Mesothelial cell of epicardium (in vitro differentiated cells): Measurements from ENCODE around the gene CEACAM7. TPM values are rescaled to one million over a fixed set of nuclear protein-coding genes. Genes with fewer than 3 reads are reported as not detected.

Source experiments
- DNase-seq, 2 experiments: peaks; one replicate each; pipeline ENCODE4 v3.0.0; 2021; ENCODE audit warnings: low spot score in 2 of 2; ENCODE audit not compliant: unreplicated experiment in 2 of 2
- H3K27ac Mint-ChIP-seq: 2 replicates; pipeline ENCODE4 v1.8.0; 2021; ENCODE audit warnings: mixed read lengths
- H3K27me3 Mint-ChIP-seq: 2 replicates; pipeline ENCODE4 v1.8.0; 2021; ENCODE audit warnings: low read depth, mixed read lengths
- H3K36me3 Mint-ChIP-seq: 2 replicates; pipeline ENCODE4 v1.8.0; 2021; ENCODE audit warnings: mixed read lengths
- H3K4me1 Mint-ChIP-seq: 2 replicates; pipeline ENCODE4 v1.8.0; 2021; ENCODE audit warnings: mixed read lengths
- H3K4me3 Mint-ChIP-seq: 2 replicates; pipeline ENCODE4 v1.8.0; 2021; ENCODE audit warnings: mild to moderate bottlenecking, moderate library complexity, mixed read lengths
- H3K9me3 Mint-ChIP-seq: 2 replicates; pipeline ENCODE4 v1.8.0; 2021; ENCODE audit warnings: mixed read lengths
- CTCF ChIP-seq: fragments of 200-600 bp; sonication (generic); IDR thresholded peaks from one replicate; pipeline ENCODE4 v1.5.0; 2021; ENCODE audit warnings: antibody characterized with exemption; ENCODE audit not compliant: unreplicated experiment
- total RNA-seq: library from RNA; stranded (reverse); gene quantifications from 3 replicates; pipeline ENCODE4 v1.2.1, GENCODE V29; 2021

CEACAM7 gene
- not detected in 3 replicates for total RNA-seq

GRCh38 chr19:41688098-41688497 is at the start of gene CEACAM7:
Gene CEACAM7 (minus strand): TSS chr19:41688270. CDS start chr19:41688165, 105 bp downstream.
- peaks cover 55% of the 10 kb centered on the region for H3K9me3 Mint-ChIP-seq
- H3K4me1 Mint-ChIP-seq, result no peaks in the 10 kb centered on the region
- no peak for DNase-seq
- no peaks in the 10 kb centered on the region for H3K27me3 Mint-ChIP-seq
- H3K27ac Mint-ChIP-seq, result no peak within 1 kb of the TSS
- no peak for TF ChIP-seq CTCF
- H3K4me3 Mint-ChIP-seq, result no peak within 1 kb of the TSS
- H3K36me3 Mint-ChIP-seq, result peaks cover 5% of the 10 kb centered on the region

DNA sequence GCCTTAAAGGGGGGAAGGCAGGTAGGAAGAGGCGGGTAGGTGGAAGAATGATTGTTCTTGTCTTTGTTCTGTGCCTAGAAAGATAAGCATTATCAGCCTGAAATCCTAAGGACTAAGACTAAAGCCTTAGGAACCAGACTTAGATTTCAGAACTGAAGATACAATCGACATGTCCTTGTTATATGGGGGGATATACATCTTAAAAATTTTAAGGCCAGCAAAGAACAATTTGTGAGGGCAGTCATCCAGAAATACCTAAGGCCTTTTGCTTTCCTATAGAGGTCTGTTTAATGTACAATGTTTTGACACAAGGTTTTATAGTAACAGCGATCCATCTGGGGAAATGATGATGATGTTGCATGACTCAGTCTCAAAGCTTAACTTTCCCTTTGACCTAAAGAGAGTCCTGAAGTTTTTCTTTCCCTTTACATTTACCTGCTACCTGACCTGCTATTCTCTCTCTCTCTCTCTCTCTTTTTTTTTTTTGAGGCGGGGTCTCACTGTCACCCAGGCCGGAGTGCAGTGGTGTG is 47.1 kb upstream of the CEACAM7 start:
- no peak for DNase-seq
- no peak overlapping the region for H3K4me3 Mint-ChIP-seq
- H3K9me3 Mint-ChIP-seq, result peaks cover 72% of the 10 kb centered on the region
- H3K27ac Mint-ChIP-seq, result no peak overlapping the region
- TF ChIP-seq CTCF, result no peak
- no peaks in the 10 kb centered on the region for H3K27me3 Mint-ChIP-seq
- H3K36me3 Mint-ChIP-seq, result peaks cover 2% of the 10 kb centered on the region
- H3K4me1 Mint-ChIP-seq, result no peaks in the 10 kb centered on the region

DNA sequence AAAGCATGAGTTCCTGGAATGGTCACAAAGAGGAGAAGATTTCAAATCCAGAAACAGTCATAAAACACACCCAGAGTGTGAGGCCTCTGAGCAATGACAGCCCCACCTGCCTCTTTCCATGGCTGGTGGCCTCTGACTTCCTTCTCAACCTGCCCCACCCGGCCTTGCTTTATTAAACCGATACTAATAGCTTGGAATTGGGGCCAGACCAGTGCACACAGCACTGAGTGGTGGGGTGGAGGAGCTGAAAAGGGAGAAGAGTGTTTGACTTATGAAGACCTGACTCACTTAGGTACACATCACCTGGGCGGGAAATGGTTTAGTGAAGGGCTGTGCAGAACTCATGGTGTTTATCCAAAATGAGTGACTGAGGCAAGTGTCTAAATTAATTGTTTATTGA is 46.5 kb upstream of the CEACAM7 start:
- no peak for DNase-seq

GRCh38 chr19:41734156-41734555 is 46.1 kb upstream of the CEACAM7 start:
- H3K4me1 Mint-ChIP-seq, result no peaks in the 10 kb centered on the region
- peaks cover 68% of the 10 kb centered on the region for H3K9me3 Mint-ChIP-seq
- no peak overlapping the region for H3K4me3 Mint-ChIP-seq
- DNase-seq, result no peak
- peaks cover 2% of the 10 kb centered on the region for H3K36me3 Mint-ChIP-seq
- no peak overlapping the region for H3K27ac Mint-ChIP-seq
- H3K27me3 Mint-ChIP-seq, result no peaks in the 10 kb centered on the region
- TF ChIP-seq CTCF, result no peak

More for the DNA sequence above, 46.5 kb upstream of the CEACAM7 start:
- Mint-ChIP-seq H3K4me1 (no peaks in the 10 kb centered on the region), H3K4me3 (no peak overlapping the region), H3K27me3 (no peaks in the 10 kb centered on the region), H3K27ac (no peak overlapping the region), H3K9me3 (peaks cover 68% of the 10 kb centered on the region), H3K36me3 (peaks cover 2% of the 10 kb centered on the region)
- no peak for TF ChIP-seq CTCF

GRCh38 chr19:41726493-41726892 is 38.4 kb upstream of the CEACAM7 start:
- Mint-ChIP-seq H3K27ac (no peak overlapping the region), H3K4me3 (no peak overlapping the region), H3K9me3 (peaks cover 63% of the 10 kb centered on the region), H3K27me3 (no peaks in the 10 kb centered on the region), H3K36me3 (peaks cover 5% of the 10 kb centered on the region), H3K4me1 (no peaks in the 10 kb centered on the region)
- TF ChIP-seq CTCF, result no peak
- no peak for DNase-seq

- no peak for TF ChIP-seq CTCF
- H3K27me3 Mint-ChIP-seq, result no peaks in the 10 kb centered on the region
- no peak for DNase-seq
- no peak overlapping the region for H3K4me3 Mint-ChIP-seq
- H3K27ac Mint-ChIP-seq, result no peak overlapping the region
- H3K9me3 Mint-ChIP-seq, result peaks cover 57% of the 10 kb centered on the region
- peaks cover 5% of the 10 kb centered on the region for H3K36me3 Mint-ChIP-seq
- H3K4me1 Mint-ChIP-seq, result no peaks in the 10 kb centered on the region
These were observed 32.0 kb upstream of the CEACAM7 start for GRCh38 chr19:41720103-41720502.
